Measurements from ENCODE around the gene INSYN1.

Gene INSYN1

GRCh38 chr15:73784291-73784690 is 31.1 kb upstream of the INSYN1 start:
- no peaks in the 10 kb centered on the region for H3K4me1 Mint-ChIP-seq
- ATAC-seq (no peak), DNase-seq (ENCODE audit: low spot score in 2 of 2) (no peak)
- H3K36me3 Mint-ChIP-seq = no peaks in the 10 kb centered on the region
- no peaks in the 10 kb centered on the region for H3K9me3 Mint-ChIP-seq
- no peak overlapping the region for H3K4me3 Mint-ChIP-seq
- H3K27ac Mint-ChIP-seq = no peak overlapping the region

- Mint-ChIP-seq H3K9me3 (no peaks in the 10 kb centered on the region), H3K4me3 (no peak overlapping the region), H3K4me1 (no peaks in the 10 kb centered on the region), H3K36me3 (no peaks in the 10 kb centered on the region), H3K27ac (no peak overlapping the region)
- no peak for ATAC-seq
- DNase-seq (ENCODE audit: low spot score in 2 of 2) = no peak
Measured at GRCh38 chr15:73782344-73782959, 29.3 kb upstream of the INSYN1 start.

GRCh38 chr15:73781038-73781925 is 28.1 kb upstream of the INSYN1 start:
- Mint-ChIP-seq H3K27ac (no peak overlapping the region), H3K4me1 (no peaks in the 10 kb centered on the region), H3K36me3 (no peaks in the 10 kb centered on the region), H3K4me3 (no peak overlapping the region), H3K9me3 (no peaks in the 10 kb centered on the region)
- ATAC-seq = no peak
- DNase-seq (ENCODE audit: low spot score in 2 of 2) = no peak

- no peak overlapping the region for H3K4me3 Mint-ChIP-seq
- no peaks in the 10 kb centered on the region for H3K9me3 Mint-ChIP-seq
- H3K27ac Mint-ChIP-seq = no peak overlapping the region
- no peaks in the 10 kb centered on the region for H3K36me3 Mint-ChIP-seq
- ATAC-seq (no peak), DNase-seq (ENCODE audit: low spot score in 2 of 2) (no peak)
- H3K4me1 Mint-ChIP-seq = no peaks in the 10 kb centered on the region
Measured at GRCh38 chr15:73779974-73780373, 26.8 kb upstream of the INSYN1 start.

- H3K4me3 Mint-ChIP-seq = no peak overlapping the region
Measured at GRCh38 chr15:73777741-73778140, 24.6 kb upstream of the INSYN1 start.

GRCh38 chr15:73773428-73773827 is 20.3 kb upstream of the INSYN1 start:
- DNase-seq (ENCODE audit: low spot score in 2 of 2) (no peak), ATAC-seq (no peak)
- no peaks in the 10 kb centered on the region for H3K9me3 Mint-ChIP-seq
- H3K36me3 Mint-ChIP-seq = no peaks in the 10 kb centered on the region
- no peaks in the 10 kb centered on the region for H3K4me1 Mint-ChIP-seq
- H3K4me3 Mint-ChIP-seq = no peak overlapping the region
- H3K27ac Mint-ChIP-seq = no peak overlapping the region

More at GRCh38 chr15:73777741-73778140, 24.6 kb upstream of the INSYN1 start:
- no peaks in the 10 kb centered on the region for H3K4me1 Mint-ChIP-seq
- ATAC-seq (no peak), DNase-seq (ENCODE audit: low spot score in 2 of 2) (no peak)
- no peak overlapping the region for H3K27ac Mint-ChIP-seq
- H3K9me3 Mint-ChIP-seq = no peaks in the 10 kb centered on the region
- H3K36me3 Mint-ChIP-seq = no peaks in the 10 kb centered on the region

GRCh38 chr15:73771385-73772045 is 18.4 kb upstream of the INSYN1 start:
- H3K4me3 Mint-ChIP-seq = no peak overlapping the region
- DNase-seq (ENCODE audit: low spot score in 2 of 2) = no peak
- no peaks in the 10 kb centered on the region for H3K36me3 Mint-ChIP-seq
- H3K27ac Mint-ChIP-seq = no peak overlapping the region
- H3K4me1 Mint-ChIP-seq = peaks cover 6% of the 10 kb centered on the region
- ATAC-seq = no peak
- H3K9me3 Mint-ChIP-seq = no peaks in the 10 kb centered on the region

- Mint-ChIP-seq H3K4me1 (peaks cover 9% of the 10 kb centered on the region), H3K27ac (no peak overlapping the region), H3K4me3 (no peak overlapping the region), H3K9me3 (no peaks in the 10 kb centered on the region), H3K36me3 (no peaks in the 10 kb centered on the region)
- DNase-seq (ENCODE audit: low spot score in 2 of 2) = no peak
- ATAC-seq = no peak
Measured at GRCh38 chr15:73770050-73770449, 16.9 kb upstream of the INSYN1 start.

- DNase-seq (ENCODE audit: low spot score in 2 of 2) (no peak), ATAC-seq (no peak)
- H3K4me1 Mint-ChIP-seq = peaks cover 9% of the 10 kb centered on the region
- no peaks in the 10 kb centered on the region for H3K9me3 Mint-ChIP-seq
- H3K4me3 Mint-ChIP-seq = no peak overlapping the region
- no peaks in the 10 kb centered on the region for H3K36me3 Mint-ChIP-seq
- H3K27ac Mint-ChIP-seq = no peak overlapping the region
Measured at GRCh38 chr15:73767806-73768501, 14.8 kb upstream of the INSYN1 start.

GRCh38 chr15:73766598-73766997 is 13.4 kb upstream of the INSYN1 start:
- no peak for ATAC-seq
- no peak overlapping the region for H3K27ac Mint-ChIP-seq
- H3K4me1 Mint-ChIP-seq = peaks cover 9% of the 10 kb centered on the region
- no peaks in the 10 kb centered on the region for H3K9me3 Mint-ChIP-seq
- H3K36me3 Mint-ChIP-seq = no peaks in the 10 kb centered on the region
- no peak overlapping the region for H3K4me3 Mint-ChIP-seq
- DNase-seq (ENCODE audit: low spot score in 2 of 2) = no peak

GRCh38 chr15:73765778-73766177 is 12.6 kb upstream of the INSYN1 start:
- no peak overlapping the region for H3K4me3 Mint-ChIP-seq
- DNase-seq (ENCODE audit: low spot score in 2 of 2) (no peak), ATAC-seq (no peak)
- H3K9me3 Mint-ChIP-seq = no peaks in the 10 kb centered on the region
- peaks cover 9% of the 10 kb centered on the region for H3K4me1 Mint-ChIP-seq
- H3K36me3 Mint-ChIP-seq = no peaks in the 10 kb centered on the region
- no peak overlapping the region for H3K27ac Mint-ChIP-seq

GRCh38 chr15:73763931-73764330 is 10.8 kb upstream of the INSYN1 start:
- Mint-ChIP-seq H3K9me3 (no peaks in the 10 kb centered on the region), H3K36me3 (no peaks in the 10 kb centered on the region), H3K4me3 (no peak overlapping the region), H3K4me1 (peaks cover 9% of the 10 kb centered on the region), H3K27ac (no peak overlapping the region)
- DNase-seq (ENCODE audit: low spot score in 2 of 2) = no peak
- ATAC-seq = no peak

- no peaks in the 10 kb centered on the region for H3K4me1 Mint-ChIP-seq
Measured at GRCh38 chr15:73760330-73761329, 7.5 kb upstream of the INSYN1 start.

GRCh38 chr15:73758461-73758860 is 5.3 kb upstream of the INSYN1 start:
- Mint-ChIP-seq H3K36me3 (no peaks in the 10 kb centered on the region), H3K4me1 (no peaks in the 10 kb centered on the region), H3K4me3 (no peak overlapping the region), H3K27ac (no peak overlapping the region), H3K9me3 (no peaks in the 10 kb centered on the region)
- ATAC-seq (no peak), DNase-seq (ENCODE audit: low spot score in 2 of 2) (no peak)

More at GRCh38 chr15:73760330-73761329, 7.5 kb upstream of the INSYN1 start:
- ATAC-seq = no peak
- H3K9me3 Mint-ChIP-seq = no peaks in the 10 kb centered on the region
- no peak overlapping the region for H3K27ac Mint-ChIP-seq
- no peak for DNase-seq (ENCODE audit: low spot score in 2 of 2)
- H3K4me3 Mint-ChIP-seq = no peak overlapping the region
- H3K36me3 Mint-ChIP-seq = no peaks in the 10 kb centered on the region
